ENCODE data around the gene UPK3A. TPM values are rescaled to one million over a fixed set of nuclear protein-coding genes. Genes with fewer than 3 reads are reported as not detected.
"Not testable (repeated sequence)": the region's sequence is repeated elsewhere in the genome, so short reads cannot be mapped to it uniquely, and the experiment has no call there.

Gene UPK3A
- polyA plus RNA-seq, 10 donors: 0.11 TPM; not detected in 9

GRCh38 chr22:45254789-45255278 is 29.9 kb upstream of the UPK3A start:
- no peak for DNase-seq

DNA sequence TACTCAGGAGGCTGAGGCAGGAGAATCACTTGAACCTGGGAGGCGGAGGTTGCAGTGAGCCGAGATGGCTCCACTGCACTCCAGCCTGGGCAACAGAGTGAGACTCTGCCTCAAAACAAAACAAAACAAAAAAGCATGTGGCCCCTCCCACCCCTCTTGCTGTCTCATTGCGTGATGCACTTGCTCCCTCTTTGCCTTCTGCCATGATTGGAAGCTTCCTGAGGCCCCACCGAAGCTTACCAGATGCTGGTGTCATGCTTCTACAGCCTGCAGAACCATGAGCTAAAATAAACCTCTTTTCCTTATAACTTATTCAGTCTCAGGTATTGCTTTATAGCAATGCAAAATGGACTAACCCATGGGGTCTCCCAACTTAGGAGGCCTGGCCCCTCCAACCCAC is 26.8 kb upstream of the UPK3A start:
- not testable (repeated sequence) for DNase-seq

DNA sequence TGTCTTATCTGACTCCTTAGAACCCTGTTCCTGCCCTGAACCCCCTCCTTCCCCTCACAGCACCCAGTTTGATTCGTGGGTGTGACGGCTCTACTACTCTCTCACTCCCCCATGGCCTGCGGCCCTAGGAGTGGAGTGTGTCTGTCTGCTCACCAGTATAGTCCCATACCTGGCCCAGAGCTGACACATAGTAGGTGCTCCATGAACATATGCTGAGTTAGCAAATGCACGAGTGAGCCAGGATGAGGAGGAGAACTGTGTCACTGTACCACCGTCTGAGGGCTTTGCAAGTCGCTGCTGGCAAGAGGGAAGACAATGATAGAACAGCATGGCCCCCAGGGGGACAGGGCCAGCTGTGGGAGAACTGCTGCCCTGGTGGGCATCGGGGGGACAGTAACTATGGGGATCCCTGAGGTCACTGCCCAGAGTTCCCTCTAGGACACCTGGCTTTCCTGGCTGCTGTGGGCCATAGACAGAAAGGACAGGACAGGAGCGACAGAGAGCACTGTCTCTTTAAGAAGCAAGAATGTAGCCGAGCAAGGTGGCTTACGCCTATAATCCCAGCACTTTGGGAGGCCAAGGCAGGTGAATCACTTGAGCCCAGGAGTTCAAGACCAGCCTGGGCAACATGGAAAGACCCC is 24.9 kb upstream of the UPK3A start:
- DNase-seq: no peak

DNA sequence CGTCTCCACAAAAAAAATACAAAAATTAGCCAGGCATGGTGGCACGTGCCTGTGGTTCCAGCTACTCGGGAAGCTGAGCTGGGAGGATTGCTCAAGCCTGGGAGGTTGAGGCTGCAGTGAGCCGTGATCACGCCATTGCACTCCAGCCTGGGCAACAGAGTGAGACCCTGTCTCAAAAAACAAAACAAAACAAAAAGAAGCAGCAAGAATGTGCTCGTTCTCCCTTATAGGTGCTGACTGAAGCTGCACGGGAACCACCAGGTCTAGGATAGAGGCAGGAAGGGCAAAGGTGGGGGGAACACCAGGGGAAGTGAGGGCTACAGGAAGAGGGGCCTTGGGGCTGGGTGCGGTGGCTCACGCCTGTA is 24.4 kb upstream of the UPK3A start:
- not testable (repeated sequence) for DNase-seq

GRCh38 chr22:45261407-45262088 is 23.2 kb upstream of the UPK3A start:
- DNase-seq: no peak

- DNase-seq: peak in 1 of 3 donors; percentile 38
These were observed 22.4 kb upstream of the UPK3A start for GRCh38 chr22:45262195-45262930.

DNA sequence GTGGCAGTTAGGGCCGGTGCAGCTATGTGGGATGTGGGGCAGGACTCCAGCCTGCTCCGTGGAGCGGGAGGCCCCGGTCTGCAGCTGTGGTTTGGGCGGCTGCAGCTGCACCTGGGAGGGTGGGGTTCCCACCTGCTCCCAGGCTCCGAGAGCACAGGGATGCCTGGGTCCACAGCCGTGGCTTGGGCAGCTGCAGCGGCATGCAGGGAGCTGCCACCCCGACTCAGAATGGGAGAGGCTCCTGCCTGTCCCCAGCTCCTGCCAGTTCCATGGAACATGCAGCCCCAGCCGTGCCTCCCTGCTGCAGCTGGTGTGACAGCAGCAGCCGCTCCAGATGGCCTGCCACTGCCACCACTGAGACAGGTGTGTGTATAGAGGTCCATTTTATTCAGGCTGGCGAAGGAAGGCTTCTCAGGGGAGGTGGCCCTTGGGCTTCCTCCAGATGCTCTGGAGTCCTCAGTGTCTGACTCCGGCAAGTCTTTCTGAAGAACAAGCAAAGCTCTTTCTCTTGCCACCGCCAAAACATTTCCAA is 21.8 kb upstream of the UPK3A start:
- DNase-seq: peak in 1 of 3 donors; percentile 36

DNA sequence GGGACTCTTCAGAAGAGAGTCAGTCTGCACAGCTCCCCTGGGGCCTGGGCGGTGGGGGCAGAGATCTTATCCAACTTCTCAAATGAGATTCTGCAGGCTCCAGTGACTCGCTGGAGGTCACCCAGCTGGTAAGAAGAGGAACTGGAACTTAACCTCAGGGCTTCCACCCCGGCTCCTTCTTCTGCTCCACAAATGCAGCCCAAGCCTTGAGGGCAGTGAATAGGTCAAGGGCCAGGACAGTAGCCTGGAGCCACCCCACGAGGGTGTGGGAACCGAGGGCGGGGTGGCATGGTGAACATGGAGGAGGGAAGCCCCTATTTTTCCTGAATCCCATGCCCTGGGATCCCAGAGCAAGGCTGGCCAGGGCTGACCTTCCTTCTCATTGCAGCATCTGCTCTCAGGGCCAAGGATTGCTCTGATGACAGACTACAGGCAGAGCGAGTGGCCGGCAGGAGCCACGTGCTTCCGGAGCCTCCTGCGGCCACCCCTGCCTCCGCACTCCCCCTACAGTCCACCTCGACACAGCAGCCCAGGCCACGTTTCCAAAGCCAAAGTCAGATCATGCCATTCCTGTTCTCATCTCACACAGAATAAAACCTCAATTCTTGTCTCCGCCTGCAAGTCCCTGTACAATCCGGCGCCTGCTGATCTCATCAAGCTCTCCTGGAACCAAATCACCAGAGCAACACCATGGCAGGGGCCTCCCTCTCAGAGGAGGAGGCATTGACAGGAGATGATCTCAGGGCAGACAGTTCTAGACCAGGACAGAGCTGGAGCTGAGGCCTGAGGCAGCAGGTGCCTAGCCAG is 21.1 kb upstream of the UPK3A start:
- peak in 2 of 3 donors; percentile 72 to 86 for DNase-seq

DNA sequence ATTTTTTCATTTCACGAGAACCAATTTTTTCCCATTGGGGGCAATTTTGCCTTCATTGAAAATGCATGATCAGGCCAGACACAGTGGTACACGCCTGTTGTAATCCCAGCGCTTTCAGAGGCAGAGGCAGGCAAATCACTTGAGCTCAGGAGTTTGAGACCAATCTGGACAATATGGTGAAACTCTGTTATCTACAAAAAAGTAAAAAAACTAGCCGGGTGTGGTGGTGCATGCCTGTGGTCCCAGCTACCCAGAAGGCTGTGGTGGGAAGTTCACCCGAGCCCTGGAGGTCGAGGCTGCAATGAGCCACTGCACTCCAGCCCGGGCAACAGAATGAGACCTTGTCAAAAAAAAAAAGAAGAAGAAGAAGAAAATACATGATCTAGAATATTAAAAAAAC is 19.2 kb upstream of the UPK3A start:
- DNase-seq: no peak

GRCh38 chr22:45268167-45268957 is 16.4 kb upstream of the UPK3A start:
- DNase-seq: peak in 1 of 3 donors; percentile 57

GRCh38 chr22:45268958-45269844 is 15.5 kb upstream of the UPK3A start:
- DNase-seq: peak; percentile 78 to 92 (median 91)

- DNase-seq: no peak
These were observed 14.4 kb upstream of the UPK3A start for GRCh38 chr22:45270095-45271020.

DNA sequence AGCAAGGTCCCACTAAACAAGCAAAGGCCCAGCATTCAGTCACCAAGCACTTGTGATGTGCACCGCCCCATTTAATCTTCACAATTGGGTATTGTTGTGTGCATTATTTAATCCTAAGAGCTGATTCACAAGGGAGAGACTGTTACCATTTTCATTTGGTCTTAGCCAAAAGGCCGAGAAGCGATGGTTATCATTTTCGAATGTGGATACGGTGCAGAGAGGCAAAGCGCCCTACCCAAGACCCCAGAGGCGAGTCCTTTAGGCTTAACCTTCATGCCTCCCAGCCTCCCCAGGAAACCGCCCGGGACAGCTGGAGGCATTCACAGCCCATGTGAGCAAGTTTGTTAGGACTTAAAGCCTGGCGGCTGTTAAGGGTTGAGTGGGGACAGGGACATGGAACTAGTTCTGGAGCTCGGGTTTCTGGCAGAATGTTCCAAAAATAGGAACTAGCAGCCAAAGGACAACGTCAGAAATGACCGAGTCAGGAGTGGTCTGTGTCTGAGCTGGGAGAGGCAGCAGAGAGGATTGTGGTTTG is 13.0 kb upstream of the UPK3A start:
- peak; percentile 75 to 86 (median 82) for DNase-seq

- DNase-seq: no peak
These were observed 12.3 kb upstream of the UPK3A start for GRCh38 chr22:45272498-45272897.

DNA sequence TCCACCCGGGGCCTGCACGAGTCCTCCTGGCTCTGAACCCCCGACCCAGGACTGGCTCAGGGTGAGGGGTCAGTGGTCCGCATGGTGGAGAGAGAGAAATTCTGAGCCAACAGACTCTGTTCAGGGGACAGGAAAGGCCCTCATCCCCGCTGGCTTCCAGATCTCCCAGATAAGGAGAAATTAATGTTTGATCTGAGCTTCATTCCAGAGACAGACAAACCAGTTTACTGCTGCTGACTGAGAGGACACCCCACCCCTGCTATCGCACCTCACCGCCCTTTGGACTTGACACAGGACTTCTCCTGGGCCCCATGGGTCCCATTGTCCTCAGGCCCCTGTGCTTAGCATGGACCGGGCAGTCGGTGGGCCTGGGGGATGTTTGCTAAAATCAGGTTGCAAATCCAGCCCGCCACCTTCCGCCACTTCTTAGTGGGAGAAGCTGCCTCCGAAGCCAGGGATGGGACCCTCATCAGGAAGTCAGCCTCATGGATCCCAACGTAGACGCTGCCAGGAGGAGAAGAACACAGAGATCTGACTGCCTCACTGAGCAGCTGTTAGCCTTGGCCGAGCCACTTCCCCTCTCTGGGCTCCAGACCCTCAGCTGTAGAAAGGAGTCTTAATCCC is 11.2 kb upstream of the UPK3A start:
- DNase-seq: no peak

DNA sequence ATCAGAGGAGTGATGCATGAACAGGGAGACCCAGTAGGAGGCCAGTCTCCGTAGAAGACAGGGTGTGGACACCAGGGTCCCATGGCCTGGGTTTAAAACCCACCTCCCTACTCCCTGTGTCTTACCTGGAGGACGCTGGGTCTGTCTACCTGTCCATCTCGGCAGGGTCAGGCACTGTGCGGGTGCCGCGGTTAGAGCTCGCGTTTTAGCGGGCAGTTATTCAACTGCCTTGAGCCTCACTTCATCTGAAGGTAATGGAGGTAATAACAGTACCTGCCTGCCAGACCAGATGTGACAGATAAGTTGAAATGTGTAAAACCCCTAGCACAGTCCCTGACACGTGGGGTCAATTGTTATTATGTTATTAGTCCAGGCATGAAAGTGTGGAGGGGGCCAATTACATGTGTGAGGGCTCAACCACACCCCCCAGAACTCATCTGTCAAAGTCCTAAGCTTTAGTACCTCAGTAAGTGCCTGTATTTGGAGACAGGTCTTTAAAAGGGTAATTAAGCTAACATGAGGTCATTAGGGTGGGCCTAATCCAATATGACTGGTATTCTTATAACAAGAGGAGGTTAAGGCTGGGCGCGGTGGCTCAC is 8.1 kb upstream of the UPK3A start:
- DNase-seq: no peak

GRCh38 chr22:45277720-45278119 is 7.0 kb upstream of the UPK3A start:
- DNase-seq: not testable (repeated sequence)
